Thyroid gland (tissue), 4 donors: ENCODE measurements around the gene UBASH3A. TPM values are rescaled to one million over a fixed set of nuclear protein-coding genes. Genes with fewer than 3 reads are reported as not detected.

ENCODE experiments used
- DNase-seq, 2 donors: peaks; one replicate each; pipeline ENCODE4 v3.0.0-alpha.2; 2019
- H3K27ac ChIP-seq, 3 donors: fragments of 200-600 bp; sonication (generic); 1 replicate in 2 of 3; 2 replicates in 1 of 3; pipeline ENCODE4 v1.5.1; 2016 to 2019; ENCODE audit warnings: mild to moderate bottlenecking in 1 of 3, moderate library complexity in 1 of 3
- H3K27me3 ChIP-seq: fragments of 200-600 bp; sonication (generic); one replicate; pipeline ENCODE4 v1.5.1; 2019
- H3K36me3 ChIP-seq, 2 donors: fragments of 200-600 bp; sonication (generic); one replicate each; pipeline ENCODE4 v1.5.1; 2016 to 2019
- H3K4me1 ChIP-seq, 2 donors: fragments of 200-600 bp; sonication (generic); one replicate each; pipeline ENCODE4 v1.5.1; 2017 to 2019
- H3K4me3 ChIP-seq, 3 donors: fragments of 200-600 bp; sonication (generic); replicated peaks in 1 of 3; 1 replicate in 2 of 3; 2 replicates in 1 of 3; pipeline ENCODE4 v1.5.1; 2016; ENCODE audit warnings: mild to moderate bottlenecking in 1 of 3
- H3K9me3 ChIP-seq: fragments of 200-600 bp; sonication (generic); one replicate; pipeline ENCODE4 v1.5.1; 2017
- CTCF ChIP-seq, 6 experiments: fragments of 200-600 bp in 3 of 6; fragments of 450-650 bp in 3 of 6; sonication (generic) in 3 of 6; IDR thresholded peaks; one replicate each; pipeline ENCODE4 v1.5.1; 2016 to 2019; ENCODE audit warnings: antibody characterized with exemption in 6 of 6, mild to moderate bottlenecking in 2 of 6, inconsistent platforms in 1 of 6, moderate library complexity in 1 of 6
- POLR2A ChIP-seq, 2 donors: fragments of 450-650 bp; IDR thresholded peaks; one replicate each; pipeline ENCODE4 v1.6.1; 2017; ENCODE audit warnings: antibody characterized with exemption in 2 of 2, mild to moderate bottlenecking in 2 of 2, moderate library complexity in 1 of 2
- WGBS, 2 donors: methylation state at CpG; one replicate each; pipeline ENCODE4 v1.1.5; 2017; 5-methylcytosine and 5-hydroxymethylcytosine counted together
- intact Hi-C: fragments of 100-400 bp; cut with DNase I; formaldehyde crosslinking; loops from one replicate; pipeline ENCODE4 v1.15.1; 2023
- total RNA-seq, 4 donors: library from RNA; depleted of rRNA; stranded (reverse); fragments of >200 nt; gene quantifications; one replicate each; pipeline ENCODE4 v1.2.3, GENCODE V29; 2016

UBASH3A gene
- total RNA-seq, 4 donors from 2014 or later = 0.54 to 1.3 (median 0.81) TPM; not detected in 1

DNA sequence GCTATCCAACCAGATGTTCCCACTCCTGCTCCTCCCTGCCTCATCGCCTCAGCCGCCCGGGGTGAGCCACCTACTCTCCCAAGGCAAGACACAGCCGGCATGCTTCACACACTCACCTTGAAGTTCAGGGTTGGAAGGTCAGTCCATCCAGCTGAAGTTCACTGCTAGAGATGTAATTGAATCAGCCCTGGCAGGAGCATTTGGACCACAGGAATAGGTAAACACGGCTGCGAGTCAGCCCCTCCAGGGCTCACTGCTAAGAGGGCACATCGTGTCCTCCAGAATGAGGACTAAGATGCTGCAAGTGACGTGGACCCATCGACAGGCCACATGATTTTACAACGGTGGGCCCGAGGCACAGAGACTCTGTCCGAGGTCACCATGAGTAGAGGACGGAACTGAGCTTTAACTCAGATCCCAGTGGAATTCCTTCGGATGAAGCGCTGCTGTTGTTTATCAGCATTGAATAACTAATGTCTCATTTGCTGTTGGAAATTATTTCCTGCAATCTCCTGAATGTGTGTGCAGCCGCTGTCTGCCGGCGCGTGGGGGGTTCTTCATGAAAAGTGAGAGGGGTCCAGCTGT is 50.4 kb downstream of the UBASH3A start:
- H3K4me1 ChIP-seq = peaks cover 0 to 13% of the 10 kb centered on the region in 2 donors
- no peak for DNase-seq
- H3K4me3 ChIP-seq = no peak overlapping the region
- H3K9me3 ChIP-seq = no peaks in the 10 kb centered on the region
- TF ChIP-seq CTCF (IDR thresholded peaks at IDR 0.05) (no peak), POLR2A (IDR thresholded peaks at IDR 0.05) (no peak)
- no peaks in the 10 kb centered on the region for H3K27me3 ChIP-seq
- H3K36me3 ChIP-seq = no peaks in the 10 kb centered on the region
- intact Hi-C loops = no loop called here
- 86 to 91% methylated on average over 16 to 19 of the region's 19 CpGs for WGBS, 2 donors
- H3K27ac ChIP-seq = no peak overlapping the region

GRCh38 chr21:42454786-42455185 is 51.1 kb downstream of the UBASH3A start:
- DNase-seq = no peak
- Histone ChIP-seq H3K36me3 (no peaks in the 10 kb centered on the region), H3K9me3 (no peaks in the 10 kb centered on the region), H3K27ac (no peak overlapping the region), H3K4me1 (peaks cover 0 to 11% of the 10 kb centered on the region in 2 donors), H3K27me3 (no peaks in the 10 kb centered on the region), H3K4me3 (no peak overlapping the region)
- TF ChIP-seq POLR2A (IDR thresholded peaks at IDR 0.05) (no peak), CTCF (IDR thresholded peaks at IDR 0.05) (no peak)
- 60 to 63% methylated on average over 9 of the region's 9 CpGs for WGBS, 2 donors
- intact Hi-C loops = no loop called here

DNA sequence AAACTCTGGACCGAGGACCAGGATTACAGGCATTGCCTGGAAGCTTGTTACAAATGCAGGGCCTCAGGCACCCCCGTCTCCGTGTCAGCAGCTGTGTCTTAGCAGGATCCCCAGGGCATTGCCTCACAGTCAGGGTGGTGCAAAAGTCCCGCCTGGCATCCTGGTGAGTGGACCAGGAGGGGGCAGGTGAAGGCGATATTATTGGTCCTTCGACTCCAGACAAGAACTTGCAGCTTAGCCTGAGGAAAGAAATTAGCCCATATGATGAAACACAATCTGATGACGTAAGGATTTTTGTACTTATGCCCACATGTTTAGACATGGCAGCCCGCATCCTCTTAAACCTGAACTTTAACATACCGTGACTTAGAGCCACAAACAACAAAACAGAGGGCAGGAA is 51.5 kb downstream of the UBASH3A start:
- no peaks in the 10 kb centered on the region for H3K36me3 ChIP-seq
- no peak for TF ChIP-seq CTCF (IDR thresholded peaks at IDR 0.05)
- no peak for TF ChIP-seq POLR2A (IDR thresholded peaks at IDR 0.05)
- 73 to 83% methylated on average over 9 of the region's 9 CpGs for WGBS, 2 donors
- no peaks in the 10 kb centered on the region for H3K9me3 ChIP-seq
- peaks cover 0 to 9% of the 10 kb centered on the region in 2 donors for H3K4me1 ChIP-seq
- H3K4me3 ChIP-seq = no peak overlapping the region
- DNase-seq = no peak
- H3K27me3 ChIP-seq = no peaks in the 10 kb centered on the region
- intact Hi-C loops = no loop called here
- H3K27ac ChIP-seq = no peak overlapping the region

GRCh38 chr21:42455754-42456440 is 52.2 kb downstream of the UBASH3A start:
- TF ChIP-seq CTCF (IDR thresholded peaks at IDR 0.05) (no peak), POLR2A (IDR thresholded peaks at IDR 0.05) (no peak)
- WGBS, 2 donors = 88 to 89% methylated on average over 10 of the region's 10 CpGs
- no peaks in the 10 kb centered on the region for H3K9me3 ChIP-seq
- intact Hi-C loops = no loop called here
- peaks cover 0 to 5% of the 10 kb centered on the region in 2 donors for H3K4me1 ChIP-seq
- no peak overlapping the region for H3K27ac ChIP-seq
- no peak for DNase-seq
- H3K36me3 ChIP-seq = no peaks in the 10 kb centered on the region
- no peaks in the 10 kb centered on the region for H3K27me3 ChIP-seq
- H3K4me3 ChIP-seq = no peak overlapping the region

DNA sequence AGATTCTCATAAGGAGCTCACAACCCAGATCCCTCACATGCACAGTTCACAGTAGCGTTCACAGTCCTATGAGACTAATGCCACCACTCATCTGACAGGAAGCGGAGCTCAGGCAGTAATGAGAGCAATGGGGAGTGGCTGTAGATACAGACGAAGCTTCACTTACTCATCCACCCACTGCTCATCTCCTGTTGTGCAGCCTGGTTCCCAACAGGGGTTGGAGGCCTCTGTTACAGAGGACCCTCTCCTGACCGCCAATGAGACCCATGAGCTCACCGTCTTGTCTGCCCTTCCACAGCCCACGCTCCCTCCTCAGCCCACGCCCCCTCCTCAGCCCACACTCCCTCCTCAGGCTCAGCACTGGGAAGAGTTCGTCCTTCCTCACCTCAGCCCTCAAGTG is 52.8 kb downstream of the UBASH3A start:
- 85 to 89% methylated on average over 8 of the region's 8 CpGs for WGBS, 2 donors
- intact Hi-C loops = no loop called here

More for the DNA sequence above, 52.8 kb downstream of the UBASH3A start:
- TF ChIP-seq CTCF (IDR thresholded peaks at IDR 0.05) = no peak
- TF ChIP-seq POLR2A (IDR thresholded peaks at IDR 0.05) = no peak
- H3K36me3 ChIP-seq = no peaks in the 10 kb centered on the region
- no peak overlapping the region for H3K27ac ChIP-seq
- DNase-seq = no peak
- no peaks in the 10 kb centered on the region for H3K9me3 ChIP-seq
- H3K4me1 ChIP-seq = peaks cover 0 to 5% of the 10 kb centered on the region in 2 donors
- no peaks in the 10 kb centered on the region for H3K27me3 ChIP-seq
- no peak overlapping the region for H3K4me3 ChIP-seq
